Renal cortex interstitium (tissue), 11 donors: ENCODE data around the gene XRCC4. TPM values are rescaled to one million over a fixed set of nuclear protein-coding genes. Genes with fewer than 3 reads are reported as not detected.

ENCODE experiments used
- DNase-seq, 11 donors: peaks; one replicate each; pipeline ENCODE4 v3.0.0-alpha.2; 2013; ENCODE audit warnings: low read depth in 9 of 11, low spot score in 4 of 11; ENCODE audit errors: extremely low read depth in 1 of 11
- polyA plus RNA-seq, 3 donors: library from polyadenylated mRNA; unstranded; fragments of 120-200 nt; gene quantifications; one replicate each; pipeline ENCODE4 v1.2.1, GENCODE V29; 2013; ENCODE audit not compliant: insufficient read length in 3 of 3

Gene XRCC4
- polyA plus RNA-seq, 3 donors = 11.0 to 14.8 (median 11.5) TPM

DNA sequence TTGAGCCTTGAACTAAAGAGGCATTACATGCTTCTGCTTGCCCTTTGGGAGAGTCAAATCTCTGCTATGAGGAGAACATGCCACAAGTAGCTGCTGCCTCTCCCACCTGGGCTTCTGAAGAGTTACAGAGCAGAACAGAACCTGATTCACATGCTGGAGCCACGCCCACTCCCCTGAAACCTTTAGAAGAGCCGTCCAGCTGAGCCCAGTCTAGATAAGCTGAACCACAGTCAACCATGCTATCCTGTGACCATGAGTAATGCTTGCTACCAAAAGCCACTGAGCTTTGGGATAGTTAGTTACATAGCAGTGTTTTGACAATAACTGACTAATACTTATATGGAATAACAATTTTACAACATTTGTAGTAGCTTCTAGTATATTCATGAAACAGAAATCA lies 283.2 kb downstream of the XRCC4 start:
- DNase-seq = no peak

DNA sequence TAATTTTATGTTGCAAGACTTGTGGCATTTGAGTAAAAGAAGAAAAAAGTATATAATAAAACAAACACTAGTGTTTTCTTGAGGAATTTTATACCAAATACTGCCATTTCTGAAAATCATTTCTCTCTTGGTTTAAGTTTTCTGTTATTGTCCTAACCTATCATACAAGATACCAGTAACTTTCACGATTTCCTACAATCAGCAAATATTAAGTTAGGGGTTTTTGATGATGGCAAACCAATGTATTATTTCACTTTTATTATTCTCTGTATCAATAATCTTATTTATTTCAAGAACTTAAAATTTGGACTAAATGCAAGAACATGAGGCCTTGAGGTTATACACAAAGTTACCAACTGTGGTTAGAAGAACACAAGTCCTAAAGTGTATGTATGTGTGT lies 285.2 kb downstream of the XRCC4 start:
- no peak for DNase-seq

DNA sequence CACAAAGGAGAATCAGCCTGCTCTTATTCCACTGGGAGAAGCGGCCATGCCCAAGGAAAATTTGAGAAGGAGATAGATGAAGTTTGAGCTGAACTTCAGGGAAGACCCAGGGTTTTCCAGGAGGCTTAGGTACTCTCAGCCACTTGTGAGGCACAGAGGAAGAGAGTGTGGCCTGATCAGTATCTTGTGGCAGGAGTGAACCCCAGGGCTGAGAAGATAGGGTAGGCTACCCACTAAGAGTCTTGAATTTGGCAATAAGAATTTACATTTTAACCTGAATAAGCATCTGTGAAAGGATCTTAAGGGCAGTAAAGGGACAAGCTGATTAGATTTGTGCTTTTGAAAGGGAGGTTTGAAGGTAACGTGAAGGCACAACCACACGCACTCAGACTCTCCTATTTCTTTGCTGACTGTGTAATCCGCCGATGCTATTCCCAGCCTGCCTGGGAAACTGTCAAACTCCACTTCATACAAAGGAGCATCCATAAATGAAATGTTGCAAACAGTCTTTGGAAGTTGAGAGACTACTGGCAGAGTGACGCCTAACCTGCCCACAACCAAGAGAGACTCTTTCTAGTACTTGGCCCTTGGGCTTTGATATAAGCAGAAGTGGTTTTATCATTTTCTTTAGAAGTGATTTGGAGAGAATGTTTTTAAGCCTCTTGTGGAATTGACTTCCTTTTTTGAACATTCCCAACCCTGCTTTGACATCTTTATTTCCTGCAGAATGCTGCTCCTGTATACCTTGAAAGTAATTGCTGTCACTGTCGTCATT lies 286.0 kb downstream of the XRCC4 start:
- DNase-seq = no peak

DNA sequence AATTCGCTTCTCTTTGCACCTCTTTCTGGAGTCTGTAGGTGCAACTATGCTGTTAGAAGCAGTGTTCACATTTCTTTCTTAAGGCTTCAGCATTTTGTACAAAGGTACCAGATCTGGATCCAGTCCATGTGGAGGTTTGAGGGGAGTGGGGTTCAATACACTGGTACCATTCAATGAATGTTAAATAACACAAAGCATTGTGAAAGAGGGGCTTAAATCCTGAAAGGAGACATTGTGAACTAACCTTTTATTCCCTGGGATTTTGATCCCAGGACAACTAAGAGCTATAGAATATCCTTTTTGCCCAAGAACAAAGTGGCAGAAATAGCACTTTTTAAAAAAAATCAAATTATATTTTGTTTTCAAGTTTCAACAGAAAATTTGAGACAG lies 286.5 kb downstream of the XRCC4 start:
- DNase-seq = no peak

DNA sequence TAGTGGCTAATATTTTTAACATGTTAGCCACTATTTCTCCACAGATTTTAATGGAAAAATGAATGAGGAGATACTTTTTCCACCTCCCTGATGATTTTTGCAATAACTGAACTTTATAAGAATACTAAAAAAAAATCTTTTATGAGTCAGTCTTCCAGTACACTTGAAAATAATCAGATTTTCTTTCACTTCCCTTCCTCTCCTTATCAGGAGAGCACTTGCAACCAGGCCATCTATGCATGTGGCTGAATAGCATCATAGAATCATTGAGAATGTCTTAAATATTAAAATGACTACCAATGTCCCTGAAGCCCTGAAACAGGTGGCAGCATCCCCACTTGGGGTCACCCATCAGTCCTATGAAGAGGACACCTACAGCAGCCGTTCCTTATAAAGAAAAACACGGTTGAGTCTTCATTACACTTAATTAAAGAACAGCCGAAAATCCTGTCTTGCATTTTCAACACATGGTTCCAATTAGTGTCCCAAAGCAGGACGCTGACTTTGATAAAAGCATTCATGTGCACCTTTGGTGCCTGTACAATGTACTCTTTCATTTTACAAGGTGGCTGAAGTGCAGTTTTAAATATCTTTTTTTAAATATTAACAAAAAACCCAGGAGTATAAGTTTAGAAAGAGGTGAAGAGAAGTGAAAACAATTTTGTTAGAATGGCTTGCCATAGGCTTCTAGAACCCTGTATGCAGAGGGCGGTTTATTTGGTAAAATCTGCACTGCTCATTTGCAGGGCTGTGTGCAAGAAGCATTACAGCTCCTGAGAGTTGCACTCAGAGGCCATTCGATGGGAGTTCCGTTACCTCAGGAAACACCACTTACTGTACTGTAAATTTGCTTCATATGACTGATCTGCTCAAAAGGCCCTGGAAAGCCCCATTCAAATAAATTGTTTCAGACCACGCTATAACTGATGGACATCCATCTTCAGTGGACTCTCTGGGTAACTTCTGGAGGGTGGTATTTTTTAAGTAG lies 287.3 kb downstream of the XRCC4 start:
- DNase-seq = no peak

DNA sequence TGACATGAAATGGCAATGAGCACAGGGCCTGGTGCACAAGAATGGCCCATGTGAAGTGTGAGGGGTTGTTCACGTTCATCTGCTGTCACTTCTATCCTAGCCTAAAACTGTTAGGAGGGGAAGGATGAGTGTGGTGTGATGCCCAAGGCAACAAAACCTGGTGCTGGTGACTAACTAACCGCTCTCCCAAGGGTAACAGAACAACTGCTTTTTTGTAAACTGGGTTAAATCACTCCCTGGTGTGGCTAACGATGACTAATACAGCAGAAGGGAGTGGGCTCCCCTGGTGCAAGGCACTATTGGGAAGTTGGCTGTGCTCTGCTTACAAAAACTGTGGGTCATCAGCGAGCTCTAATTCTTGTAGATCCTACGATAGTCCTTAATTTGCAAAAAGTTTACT lies 291.0 kb downstream of the XRCC4 start:
- no peak for DNase-seq

DNA sequence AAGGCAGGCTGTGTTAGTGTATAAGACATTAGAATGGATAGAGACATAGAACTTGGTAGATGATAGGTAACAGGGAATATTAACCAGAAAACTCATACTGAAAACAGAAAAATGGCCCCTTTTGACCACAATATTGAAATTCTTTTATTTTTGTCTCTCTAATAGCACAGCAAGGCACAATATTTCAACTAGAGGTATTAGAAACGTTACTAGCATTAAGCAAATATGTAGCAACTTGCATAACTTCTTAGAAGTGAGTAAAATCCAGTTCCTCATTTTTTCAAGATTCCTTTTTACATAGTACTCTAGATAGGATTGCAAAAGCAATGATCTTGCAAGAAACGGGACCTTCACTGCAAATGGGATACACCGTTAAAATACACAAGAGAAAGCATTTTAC lies 291.5 kb downstream of the XRCC4 start:
- no peak for DNase-seq

DNA sequence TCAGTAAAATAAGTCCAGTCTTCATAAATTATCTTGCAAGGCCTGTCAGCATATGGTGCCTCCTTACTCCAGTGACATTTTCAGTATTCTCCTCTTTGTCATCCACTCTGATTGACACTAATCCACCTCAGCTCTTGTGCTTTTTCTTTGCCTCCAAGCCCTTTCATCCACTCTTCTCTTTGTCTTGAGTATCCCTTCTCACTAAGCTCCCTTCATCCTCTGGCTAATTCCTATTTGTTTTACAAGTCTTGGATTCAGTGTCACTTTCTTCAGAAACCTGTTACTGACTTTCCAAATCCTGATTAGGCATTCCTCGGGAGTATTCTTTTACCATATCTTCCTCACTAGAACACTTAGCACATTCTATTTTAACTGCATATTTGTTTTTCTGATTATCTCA lies 293.6 kb downstream of the XRCC4 start:
- DNase-seq = no peak

DNA sequence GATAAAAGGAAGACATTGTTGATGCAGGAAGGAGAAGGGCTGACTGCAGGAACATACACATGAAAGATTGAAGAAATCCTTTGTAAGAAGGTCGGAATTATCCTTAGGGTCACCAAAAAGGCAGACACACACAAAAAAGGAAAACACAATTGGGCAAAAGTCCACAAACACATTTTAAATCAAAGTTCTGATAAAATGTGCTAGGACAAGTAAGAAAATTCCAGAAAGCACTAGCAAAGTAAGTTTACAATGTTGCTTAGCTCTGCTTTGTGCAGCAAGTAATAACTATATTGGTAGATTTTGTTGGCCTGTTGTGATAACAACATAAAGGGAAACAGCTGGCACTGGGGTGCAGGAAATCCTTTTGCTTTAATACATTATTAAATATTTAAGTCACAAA lies 294.4 kb downstream of the XRCC4 start:
- DNase-seq = no peak

DNA sequence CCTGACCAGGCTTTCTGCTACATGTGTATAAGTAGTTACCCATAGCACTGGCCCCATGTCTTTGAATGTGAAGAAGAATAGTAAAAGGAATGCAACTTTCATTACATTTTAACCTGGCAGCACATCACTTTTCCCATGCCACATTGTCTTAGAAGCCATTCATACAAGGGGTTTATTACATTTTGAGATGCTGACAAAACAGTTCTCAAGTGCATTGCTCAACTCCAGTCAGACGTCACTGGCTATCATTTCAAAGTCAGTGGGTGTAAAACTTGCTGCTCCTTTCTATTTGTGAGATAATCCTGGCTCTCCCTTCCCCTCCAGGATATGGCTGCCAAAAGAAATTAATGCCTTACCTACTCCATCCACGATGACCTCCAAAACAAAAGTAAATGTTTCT lies 297.2 kb downstream of the XRCC4 start:
- no peak for DNase-seq

DNA sequence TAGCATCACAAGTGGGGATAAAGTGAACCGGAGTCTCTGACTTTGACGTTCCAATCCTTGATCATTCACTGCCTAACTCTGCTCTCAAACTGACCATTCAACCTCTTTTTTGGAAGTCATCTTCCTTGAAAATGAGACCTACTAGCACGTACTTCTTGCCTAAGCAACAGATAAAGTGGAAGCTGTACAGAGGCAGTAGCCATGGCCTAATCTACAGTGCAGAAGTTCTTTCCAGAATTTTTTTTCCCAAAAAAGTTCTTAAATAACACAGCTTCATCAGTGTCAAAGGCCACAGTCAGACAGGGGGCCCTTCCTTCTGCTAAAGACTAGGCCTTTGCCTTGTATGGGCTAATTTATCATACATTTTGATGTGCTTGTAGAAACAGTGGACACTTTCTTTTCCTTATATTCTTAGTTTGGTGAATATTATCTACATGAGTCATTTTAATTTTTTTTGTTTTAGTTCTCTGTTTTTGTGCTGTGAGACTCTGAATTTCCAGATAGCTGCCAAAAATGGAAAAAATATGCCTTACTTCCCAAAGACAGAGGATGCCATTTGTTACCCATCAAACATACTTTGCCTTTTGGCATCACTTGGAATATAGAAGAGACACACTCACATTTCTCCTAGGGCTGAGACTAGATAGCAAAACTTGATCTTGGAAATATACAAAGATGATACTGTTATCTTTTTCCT lies 297.9 kb downstream of the XRCC4 start:
- DNase-seq = no peak

DNA sequence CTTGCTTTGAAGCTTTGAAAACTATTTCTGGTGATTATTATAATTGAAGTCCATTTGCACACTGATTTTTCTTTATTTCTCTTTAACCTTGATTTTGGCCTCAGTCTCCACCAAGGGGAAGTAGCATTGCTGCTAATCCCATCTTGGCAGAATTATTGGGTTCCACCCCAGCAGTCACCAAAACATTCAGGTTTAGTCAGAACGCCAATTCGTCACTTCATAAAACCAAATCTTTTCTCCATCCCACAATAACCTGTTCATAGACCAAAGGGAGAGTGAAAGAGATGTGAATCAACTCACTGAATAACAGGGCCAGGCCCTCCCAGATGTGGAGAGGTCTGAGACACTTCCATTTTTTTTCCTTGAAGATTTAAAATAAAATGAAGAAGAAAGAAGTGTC lies 299.1 kb downstream of the XRCC4 start:
- DNase-seq = no peak

DNA sequence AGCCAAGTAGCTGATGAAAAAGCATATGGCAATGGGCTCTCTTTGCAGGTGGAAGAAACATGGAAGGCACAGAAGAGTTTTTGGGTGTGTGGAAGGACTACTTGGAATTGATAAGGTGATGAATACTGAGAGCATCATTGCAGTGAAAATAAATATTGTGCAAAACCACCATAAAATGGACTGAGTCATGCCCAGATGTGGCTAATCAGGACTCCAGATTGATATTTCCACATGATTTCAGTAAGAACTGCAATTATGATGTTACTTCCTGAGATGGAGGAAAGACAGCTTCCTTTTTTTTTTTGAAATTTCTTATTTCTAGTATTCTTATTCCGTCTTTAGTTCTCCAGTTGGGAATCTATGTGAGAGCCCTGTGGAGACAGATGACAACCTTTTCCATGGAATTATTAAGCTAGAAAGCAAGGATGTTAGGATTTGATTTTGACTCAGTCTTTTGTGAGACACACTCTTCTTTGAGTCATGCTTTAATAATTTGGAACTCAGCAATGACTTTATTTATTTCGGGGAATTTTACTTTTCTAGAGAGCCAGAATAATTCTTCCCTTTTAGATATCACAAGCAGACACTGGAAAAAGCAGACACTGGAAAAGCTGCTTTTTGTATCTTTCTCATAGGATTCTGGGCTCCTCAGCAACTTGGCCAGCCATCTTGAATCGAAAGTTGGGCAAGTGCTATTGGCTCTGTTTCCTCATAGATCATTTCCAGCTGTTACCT lies 300.0 kb downstream of the XRCC4 start:
- DNase-seq = no peak

DNA sequence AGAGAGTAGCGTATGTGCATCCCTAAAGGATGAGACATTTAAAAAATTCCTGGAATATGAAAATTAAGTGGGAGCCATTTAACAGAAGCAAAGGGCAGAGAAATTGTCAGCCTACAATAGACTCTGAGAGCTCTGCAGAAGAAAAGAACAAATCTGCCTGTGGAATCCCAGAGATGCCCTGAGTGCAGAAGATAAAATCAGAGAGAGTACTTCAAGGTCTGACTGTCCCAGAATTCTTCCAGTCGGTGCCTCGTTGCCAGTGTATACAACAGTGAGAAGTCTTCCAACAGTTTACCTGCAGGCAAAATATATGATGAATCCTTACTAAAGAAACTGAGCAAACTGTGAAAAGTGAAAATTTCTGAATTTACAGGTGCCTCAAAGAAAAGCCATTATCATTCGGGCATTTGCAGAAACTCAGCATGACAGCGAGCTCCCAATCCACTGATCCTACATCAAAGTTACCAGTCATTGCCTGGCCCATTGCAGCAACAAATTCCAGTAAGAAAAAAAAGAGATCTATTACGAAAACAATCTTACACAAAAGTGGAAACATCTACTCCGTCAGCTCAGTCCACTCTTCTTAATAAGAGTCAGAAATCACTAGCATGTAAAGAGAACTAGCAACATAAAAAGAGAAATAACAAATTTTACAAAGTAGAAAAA lies 301.4 kb downstream of the XRCC4 start:
- DNase-seq = no peak

DNA sequence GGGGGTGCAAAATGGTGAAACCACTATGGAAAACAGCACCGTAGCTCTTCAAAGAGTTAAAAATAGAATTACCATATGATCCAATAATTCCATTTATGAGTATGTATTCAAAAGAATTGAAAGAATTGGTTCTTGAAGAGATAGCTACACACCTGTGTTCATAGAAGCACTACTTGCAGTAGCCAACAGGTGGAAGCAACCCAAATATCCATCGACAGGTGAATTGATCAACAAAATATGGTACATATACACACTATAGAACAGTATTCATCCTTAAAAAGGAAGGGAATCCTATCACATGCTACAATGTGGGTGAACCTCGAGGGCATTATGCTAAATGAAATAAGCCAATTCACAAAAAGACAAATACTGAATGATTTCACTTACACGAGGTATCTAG lies 308.5 kb downstream of the XRCC4 start:
- no peak for DNase-seq

DNA sequence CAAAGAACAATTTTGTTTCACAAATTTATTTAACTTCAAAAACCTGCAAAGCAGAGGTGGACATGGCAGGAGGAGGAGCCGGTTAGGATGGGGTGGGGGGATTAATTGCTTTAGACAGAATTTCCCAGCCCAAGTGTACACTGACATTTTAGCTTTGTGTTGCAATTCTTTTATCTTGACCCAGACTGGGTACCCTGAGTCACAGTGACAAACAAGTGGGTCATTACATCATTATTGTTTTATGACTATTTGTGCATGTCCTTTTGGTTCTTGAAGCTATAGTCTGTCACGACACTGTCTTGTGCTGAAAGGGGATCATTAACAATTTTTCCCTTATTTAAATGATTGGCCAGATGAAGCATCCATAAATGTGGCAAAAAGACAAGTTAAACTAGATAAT lies 309.7 kb downstream of the XRCC4 start:
- no peak for DNase-seq

DNA sequence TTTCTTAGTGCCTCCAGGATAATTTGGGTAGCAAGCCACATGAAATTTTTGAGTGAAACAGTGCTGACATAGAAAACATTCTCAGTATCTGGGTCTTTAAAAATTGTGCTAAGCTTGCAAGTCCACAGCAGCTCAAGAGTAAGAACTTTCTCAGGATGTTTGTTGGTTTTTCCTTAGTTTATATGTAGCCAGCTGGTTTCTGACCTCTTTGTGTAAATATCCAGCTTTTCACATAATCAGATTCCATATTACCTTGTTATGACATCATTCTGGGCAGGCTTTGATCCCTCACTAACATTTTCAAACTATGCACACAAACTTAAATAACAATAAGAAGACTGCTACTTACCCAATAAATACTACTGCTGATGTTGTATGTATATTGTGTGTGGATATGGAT lies 311.3 kb downstream of the XRCC4 start:
- DNase-seq = no peak

DNA sequence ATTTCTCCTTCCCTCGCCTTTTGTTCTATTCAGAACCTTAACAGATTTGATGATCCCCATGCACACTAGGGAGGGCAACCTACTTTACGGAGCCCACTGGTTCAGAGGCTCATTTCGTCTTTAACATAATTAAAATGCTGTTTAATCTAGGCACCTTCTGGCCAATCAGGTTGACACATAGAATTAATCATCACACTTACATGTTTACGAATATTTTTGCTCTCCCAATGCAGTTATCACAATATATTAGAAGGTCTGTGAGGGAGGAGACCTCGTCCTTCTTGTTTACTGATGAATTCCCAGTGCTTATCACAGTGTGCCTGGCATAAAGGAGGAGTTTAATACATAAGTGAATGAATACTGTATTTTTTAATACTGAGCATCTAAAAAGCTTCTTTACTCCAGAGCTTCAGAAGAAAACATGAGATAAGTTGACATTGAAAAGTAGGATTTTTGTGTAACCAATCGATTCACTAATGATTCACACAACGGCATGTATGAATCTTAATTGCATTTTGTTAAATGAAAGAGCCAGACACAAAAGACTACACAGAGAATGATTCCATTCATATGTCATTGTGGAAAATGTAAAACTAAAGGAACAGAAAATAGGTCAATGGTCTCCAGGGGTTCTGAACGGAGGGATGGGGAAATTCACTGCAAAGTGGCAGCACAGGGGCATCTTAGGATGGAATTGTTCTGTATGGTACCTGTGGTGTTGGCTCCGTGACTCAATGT lies 315.6 kb downstream of the XRCC4 start:
- no peak for DNase-seq
